Neuron (in vitro differentiated cells): ENCODE results near the gene PIK3IP1.
A peak's percentile ranks its signal among the peaks of the same experiment; 100 is the strongest.

Experiments
- H2AFZ ChIP-seq: one replicate; pipeline ENCODE4 v1.6.1; 2013; ENCODE audit warnings: low read depth, mild to moderate bottlenecking, inconsistent platforms, low read length, moderate library complexity
- H3K27me3 ChIP-seq: one replicate; pipeline ENCODE4 v1.6.1; 2013; ENCODE audit warnings: low read length; ENCODE audit not compliant: insufficient read depth
- H3K36me3 ChIP-seq: one replicate; pipeline ENCODE4 v1.6.1; 2013; ENCODE audit warnings: low read length; ENCODE audit not compliant: insufficient read depth
- H3K4me1 ChIP-seq: one replicate; pipeline ENCODE4 v1.6.1; 2013; ENCODE audit warnings: low read length; ENCODE audit not compliant: insufficient read depth
- H3K4me3 ChIP-seq: 2 replicates; pipeline ENCODE4 v1.5.1; 2013; ENCODE audit warnings: mild to moderate bottlenecking, low read length, moderate library complexity
- H3K9me3 ChIP-seq: one replicate; pipeline ENCODE4 v1.6.1; 2013; ENCODE audit warnings: low read length

The PIK3IP1 gene, protein sequence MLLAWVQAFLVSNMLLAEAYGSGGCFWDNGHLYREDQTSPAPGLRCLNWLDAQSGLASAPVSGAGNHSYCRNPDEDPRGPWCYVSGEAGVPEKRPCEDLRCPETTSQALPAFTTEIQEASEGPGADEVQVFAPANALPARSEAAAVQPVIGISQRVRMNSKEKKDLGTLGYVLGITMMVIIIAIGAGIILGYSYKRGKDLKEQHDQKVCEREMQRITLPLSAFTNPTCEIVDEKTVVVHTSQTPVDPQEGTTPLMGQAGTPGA

DNA sequence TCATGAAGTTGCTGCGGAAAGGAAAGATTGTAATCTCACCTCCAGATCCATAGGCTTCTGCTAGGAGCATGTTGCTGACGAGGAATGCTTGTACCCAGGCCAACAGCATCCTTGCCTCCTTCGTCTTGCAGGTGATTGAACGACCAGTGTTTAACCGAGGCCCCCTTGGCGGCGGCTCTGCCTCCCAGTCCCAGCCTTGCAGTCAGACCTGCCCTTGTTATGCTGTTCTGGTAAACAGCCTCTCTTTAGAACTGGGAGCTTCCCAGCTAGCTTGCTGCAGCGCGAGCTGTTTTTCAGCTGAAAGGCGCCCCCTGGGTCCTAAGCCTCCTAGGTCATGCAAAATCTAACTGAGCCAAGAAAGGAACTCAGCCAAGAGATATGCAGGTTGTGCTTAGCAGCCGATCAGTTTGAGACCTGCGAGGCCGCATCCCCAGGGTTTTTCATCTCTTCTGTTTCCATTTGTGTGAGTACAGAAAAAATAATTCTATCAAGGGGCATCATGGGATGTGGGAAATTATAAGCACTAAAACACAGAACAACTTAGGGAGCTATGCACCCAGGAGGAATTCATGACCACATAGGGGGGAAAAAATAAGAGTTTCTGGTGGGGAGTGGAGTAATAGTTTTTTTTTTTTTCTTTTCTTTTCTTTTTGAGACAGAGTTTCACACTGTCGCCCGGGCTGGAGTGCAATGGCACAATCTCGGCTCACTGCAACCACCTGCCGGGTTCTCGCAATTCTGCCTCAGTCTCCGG lies at the start of gene PIK3IP1:
Gene PIK3IP1, minus strand, starts transcription at position 253 of the 754 bp plus-strand sequence. Its CDS starts 144 bp downstream, at position 109.
- peaks cover 12% of the 10 kb centered on the region for H3K36me3 ChIP-seq
- H3K4me3 ChIP-seq = peak within 1 kb of the TSS; percentile 63
- H3K4me1 ChIP-seq = peaks cover 30% of the 10 kb centered on the region
- H2AFZ ChIP-seq = peak within 1 kb of the TSS; percentile 75
- no peaks in the 10 kb centered on the region for H3K27me3 ChIP-seq
- H3K9me3 ChIP-seq = no peaks in the 10 kb centered on the region

DNA sequence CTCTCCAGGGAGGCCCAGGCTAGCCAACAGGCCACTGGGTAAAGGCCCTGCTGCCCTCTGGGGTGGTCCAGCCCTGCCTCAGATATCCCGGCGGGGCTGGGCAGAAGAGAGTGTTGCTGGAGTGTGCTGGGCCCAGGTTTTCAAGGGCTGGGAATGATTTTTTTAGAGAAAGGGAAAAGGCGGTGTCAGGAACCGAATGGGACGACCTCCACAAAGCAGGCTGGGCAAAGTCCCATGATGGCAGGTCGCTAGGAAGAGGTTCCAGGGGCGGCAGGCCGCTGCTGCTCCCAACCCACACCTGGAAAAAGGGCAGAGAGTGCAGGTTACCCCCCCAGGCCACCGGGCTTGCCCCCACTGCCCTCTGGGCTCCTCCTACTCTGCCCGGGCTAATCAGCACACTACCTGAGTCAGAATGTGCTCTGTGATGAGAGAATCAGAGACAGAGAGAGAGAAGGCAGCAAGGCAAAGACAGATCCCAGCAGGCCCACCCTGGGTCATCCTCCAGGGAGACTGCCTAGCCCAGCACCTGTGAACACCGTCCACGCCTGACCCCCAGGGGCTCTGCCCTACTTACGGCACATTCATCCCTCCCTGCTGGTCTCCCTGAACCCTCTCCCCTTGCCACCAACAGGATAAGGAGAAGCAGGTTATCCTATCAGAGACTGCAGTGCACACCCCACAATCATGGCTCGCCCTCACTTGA lies 49.2 kb upstream of the PIK3IP1 start:
- Histone ChIP-seq H3K27me3 (no peaks in the 10 kb centered on the region), H3K36me3 (peaks cover 67% of the 10 kb centered on the region), H2AFZ (no peak overlapping the region), H3K9me3 (no peaks in the 10 kb centered on the region), H3K4me3 (no peak overlapping the region), H3K4me1 (peaks cover 42% of the 10 kb centered on the region)

DNA sequence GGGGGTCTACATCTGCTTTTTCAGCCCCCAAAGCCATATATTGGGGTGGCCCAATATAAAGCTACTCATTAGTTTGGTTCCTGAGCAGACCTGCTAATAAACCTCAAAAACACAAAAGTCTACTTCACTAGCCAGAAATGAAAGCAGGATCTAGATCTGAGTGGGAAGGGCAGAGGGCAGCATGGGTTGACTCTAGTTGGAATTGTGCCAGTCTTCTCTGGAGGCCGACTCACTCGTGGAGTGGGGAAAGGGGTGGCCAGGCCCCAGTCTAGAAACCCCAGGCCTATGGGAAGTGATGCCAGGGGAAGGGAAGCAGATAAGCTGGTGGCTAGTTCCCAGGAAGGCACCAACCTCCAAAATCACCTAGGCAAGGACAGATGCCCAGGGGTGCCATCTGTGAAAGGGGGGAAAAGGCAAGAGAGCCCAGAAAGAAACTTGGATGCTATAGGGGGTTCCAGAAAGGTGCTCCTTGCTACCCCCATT lies 48.5 kb upstream of the PIK3IP1 start:
- Histone ChIP-seq H3K36me3 (peaks cover 71% of the 10 kb centered on the region), H3K4me1 (peaks cover 42% of the 10 kb centered on the region), H3K9me3 (no peaks in the 10 kb centered on the region), H3K27me3 (no peaks in the 10 kb centered on the region), H3K4me3 (no peak overlapping the region), H2AFZ (no peak overlapping the region)

DNA sequence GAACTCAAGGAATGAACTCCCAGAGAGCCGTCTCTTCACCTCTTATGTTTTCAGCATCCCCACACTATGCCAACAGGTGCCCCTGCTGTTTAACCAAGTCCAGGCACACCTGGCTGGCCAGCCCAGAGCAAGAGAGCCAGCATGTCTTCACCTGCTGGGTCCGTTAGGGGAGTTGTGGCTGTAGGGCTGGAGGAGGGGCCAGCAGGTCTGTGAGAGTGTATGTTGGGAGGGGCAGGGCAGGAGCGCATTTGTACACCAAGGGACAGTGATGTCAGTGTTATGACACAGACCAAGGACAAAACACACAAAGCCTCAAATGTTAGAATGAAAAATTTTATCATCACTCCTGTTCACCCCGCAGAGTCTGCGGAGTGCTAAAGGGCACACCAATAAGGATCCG lies 48.1 kb upstream of the PIK3IP1 start:
- H3K27me3 ChIP-seq = no peaks in the 10 kb centered on the region
- H3K4me3 ChIP-seq = no peak overlapping the region
- no peaks in the 10 kb centered on the region for H3K9me3 ChIP-seq
- H3K4me1 ChIP-seq = peaks cover 41% of the 10 kb centered on the region
- H3K36me3 ChIP-seq = peaks cover 75% of the 10 kb centered on the region
- no peak overlapping the region for H2AFZ ChIP-seq

DNA sequence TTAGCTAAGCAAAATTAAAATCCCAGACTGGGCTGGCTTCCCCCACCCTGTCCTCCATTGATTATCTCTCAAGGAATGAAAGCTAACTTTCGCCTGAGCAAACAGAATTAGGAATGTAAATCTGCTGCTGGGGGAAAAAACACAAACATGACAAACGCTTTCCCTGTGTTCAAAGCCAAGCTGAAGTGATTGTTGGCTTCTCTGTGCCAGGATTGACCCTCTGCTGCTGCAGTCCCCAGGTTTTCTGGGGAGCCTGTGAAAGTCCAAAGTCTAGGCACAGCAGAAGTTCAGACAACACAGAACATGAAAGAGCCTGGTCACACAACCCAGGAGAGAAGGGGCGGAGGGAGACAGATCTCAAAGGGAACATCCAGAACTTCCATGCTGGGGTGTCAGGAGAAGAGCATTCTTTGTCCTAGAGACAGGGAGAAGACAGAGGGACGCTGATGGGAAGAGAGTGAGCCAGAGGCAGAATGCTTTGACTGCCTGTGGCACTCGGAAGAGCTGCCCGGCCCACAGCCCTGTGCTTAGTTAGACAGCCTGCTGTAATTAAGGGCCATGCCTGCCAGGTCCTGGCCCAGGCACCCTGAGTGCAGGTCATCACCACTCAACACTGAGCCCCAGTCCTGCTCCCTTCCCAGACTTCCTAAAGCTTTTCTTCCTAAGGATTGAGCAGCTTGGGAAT lies 47.0 kb upstream of the PIK3IP1 start:
- Histone ChIP-seq H2AFZ (no peak overlapping the region), H3K36me3 (peaks cover 78% of the 10 kb centered on the region), H3K27me3 (no peaks in the 10 kb centered on the region), H3K9me3 (no peaks in the 10 kb centered on the region), H3K4me3 (no peak overlapping the region), H3K4me1 (peaks cover 31% of the 10 kb centered on the region)

DNA sequence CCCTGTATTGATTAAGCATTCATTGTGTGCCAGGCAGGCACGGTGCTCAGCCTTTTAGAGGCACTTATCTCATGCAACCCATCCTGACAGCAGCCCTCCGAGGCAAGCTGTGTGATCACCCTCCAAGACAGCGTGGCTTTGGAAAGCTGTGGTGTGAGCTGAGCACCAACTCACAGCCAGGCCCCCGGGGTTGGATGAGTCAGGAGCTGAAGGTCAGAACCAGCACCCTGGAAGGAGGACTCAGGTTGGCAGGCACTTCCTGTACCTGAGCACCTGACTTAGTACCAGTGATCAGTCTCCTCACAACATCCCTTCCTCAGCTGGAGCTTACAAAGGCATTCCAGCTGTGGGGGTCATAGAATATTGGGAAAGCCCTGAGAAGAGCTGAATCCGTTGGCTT lies 44.9 kb upstream of the PIK3IP1 start:
- no peaks in the 10 kb centered on the region for H3K9me3 ChIP-seq
- H3K4me3 ChIP-seq = no peak overlapping the region
- H3K4me1 ChIP-seq = peaks cover 10% of the 10 kb centered on the region
- H2AFZ ChIP-seq = no peak overlapping the region
- peaks cover 92% of the 10 kb centered on the region for H3K36me3 ChIP-seq
- H3K27me3 ChIP-seq = no peaks in the 10 kb centered on the region

DNA sequence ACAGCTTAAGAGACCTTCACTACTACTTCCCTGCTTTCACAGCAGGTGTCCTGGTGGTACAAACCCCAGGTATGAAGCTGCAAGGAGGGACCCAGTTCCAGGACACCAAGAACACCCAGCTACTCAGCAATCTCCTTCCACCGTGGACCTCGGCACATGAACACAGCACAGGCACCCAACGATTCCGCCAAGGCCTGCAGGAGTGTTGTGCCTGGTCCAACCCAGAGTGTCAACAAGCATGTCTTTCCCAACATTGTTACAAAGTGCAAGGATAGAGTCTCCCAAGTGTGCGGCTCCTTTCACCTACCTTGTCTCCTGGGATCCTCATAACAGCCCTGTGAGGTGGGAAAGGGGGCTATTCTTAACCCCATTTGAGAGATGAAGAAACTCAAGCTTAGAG lies 42.0 kb upstream of the PIK3IP1 start:
- Histone ChIP-seq H3K27me3 (no peaks in the 10 kb centered on the region), H3K4me3 (no peak overlapping the region), H3K36me3 (peaks cover 84% of the 10 kb centered on the region), H2AFZ (no peak overlapping the region), H3K9me3 (no peaks in the 10 kb centered on the region), H3K4me1 (no peaks in the 10 kb centered on the region)

DNA sequence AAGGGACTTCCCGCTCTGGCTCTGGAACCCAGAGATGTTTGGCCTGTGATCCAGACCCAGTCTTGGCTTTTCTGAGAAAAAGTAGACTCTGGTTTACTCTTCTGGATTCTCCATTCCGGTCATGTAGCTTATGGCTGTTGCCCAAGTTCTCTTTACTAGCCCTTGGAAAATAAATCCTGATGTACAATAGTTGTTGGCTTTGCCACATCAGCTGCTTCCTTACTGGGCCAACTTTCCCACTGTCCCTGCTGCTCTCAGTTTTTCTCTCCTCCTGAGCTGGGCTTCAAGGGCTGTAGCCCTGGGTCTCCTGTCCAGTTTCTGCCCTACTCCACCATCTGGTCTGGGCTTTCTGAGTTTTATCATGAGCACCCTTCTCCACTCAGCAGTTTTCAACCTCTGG lies 41.4 kb upstream of the PIK3IP1 start:
- H2AFZ ChIP-seq = no peak overlapping the region
- H3K27me3 ChIP-seq = no peaks in the 10 kb centered on the region
- H3K4me3 ChIP-seq = no peak overlapping the region
- H3K4me1 ChIP-seq = no peaks in the 10 kb centered on the region
- peaks cover 85% of the 10 kb centered on the region for H3K36me3 ChIP-seq
- H3K9me3 ChIP-seq = no peaks in the 10 kb centered on the region

DNA sequence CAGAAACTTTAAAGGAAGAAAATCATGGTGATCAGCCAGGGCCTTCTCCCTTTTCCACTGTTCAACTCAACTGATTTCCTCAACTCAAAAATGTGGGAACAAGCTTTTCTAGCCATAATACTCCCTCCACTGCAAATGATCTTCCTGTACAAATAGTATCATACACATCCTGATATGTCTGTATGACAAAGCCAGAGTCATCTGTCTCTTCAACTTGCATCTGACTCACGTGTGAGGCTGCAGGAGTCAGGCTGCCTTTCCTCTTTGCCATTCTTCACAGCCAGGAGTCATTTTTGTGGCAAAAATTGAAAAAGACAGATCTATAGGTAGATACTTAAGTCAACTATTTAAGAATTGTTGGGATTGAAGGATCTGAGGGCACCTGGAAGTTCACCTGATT lies 40.6 kb upstream of the PIK3IP1 start:
- Histone ChIP-seq H2AFZ (no peak overlapping the region), H3K27me3 (no peaks in the 10 kb centered on the region), H3K4me3 (no peak overlapping the region), H3K4me1 (no peaks in the 10 kb centered on the region), H3K36me3 (peaks cover 84% of the 10 kb centered on the region), H3K9me3 (no peaks in the 10 kb centered on the region)

DNA sequence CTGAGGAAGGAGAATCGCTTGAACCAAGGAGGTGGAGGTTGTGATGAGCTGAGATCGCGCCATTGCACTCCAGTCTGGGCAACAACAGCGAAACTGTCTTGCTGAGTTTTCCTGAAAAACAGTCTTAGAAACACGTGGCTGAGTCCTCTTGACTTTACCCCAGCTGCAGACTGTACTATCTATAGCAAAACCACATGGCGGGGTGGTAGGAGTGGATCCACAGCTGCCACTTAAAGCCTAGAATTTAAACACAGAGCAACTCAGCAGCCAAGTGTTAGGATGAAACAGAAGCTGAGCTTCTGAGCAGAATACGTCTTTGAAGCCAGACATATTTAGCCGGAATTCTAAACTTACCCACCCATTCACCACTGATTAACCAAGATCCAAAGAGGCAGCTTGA lies 39.7 kb upstream of the PIK3IP1 start:
- H3K4me3 ChIP-seq = no peak overlapping the region
- H3K4me1 ChIP-seq = no peaks in the 10 kb centered on the region
- no peaks in the 10 kb centered on the region for H3K9me3 ChIP-seq
- no peaks in the 10 kb centered on the region for H3K27me3 ChIP-seq
- no peak overlapping the region for H2AFZ ChIP-seq
- peaks cover 83% of the 10 kb centered on the region for H3K36me3 ChIP-seq

DNA sequence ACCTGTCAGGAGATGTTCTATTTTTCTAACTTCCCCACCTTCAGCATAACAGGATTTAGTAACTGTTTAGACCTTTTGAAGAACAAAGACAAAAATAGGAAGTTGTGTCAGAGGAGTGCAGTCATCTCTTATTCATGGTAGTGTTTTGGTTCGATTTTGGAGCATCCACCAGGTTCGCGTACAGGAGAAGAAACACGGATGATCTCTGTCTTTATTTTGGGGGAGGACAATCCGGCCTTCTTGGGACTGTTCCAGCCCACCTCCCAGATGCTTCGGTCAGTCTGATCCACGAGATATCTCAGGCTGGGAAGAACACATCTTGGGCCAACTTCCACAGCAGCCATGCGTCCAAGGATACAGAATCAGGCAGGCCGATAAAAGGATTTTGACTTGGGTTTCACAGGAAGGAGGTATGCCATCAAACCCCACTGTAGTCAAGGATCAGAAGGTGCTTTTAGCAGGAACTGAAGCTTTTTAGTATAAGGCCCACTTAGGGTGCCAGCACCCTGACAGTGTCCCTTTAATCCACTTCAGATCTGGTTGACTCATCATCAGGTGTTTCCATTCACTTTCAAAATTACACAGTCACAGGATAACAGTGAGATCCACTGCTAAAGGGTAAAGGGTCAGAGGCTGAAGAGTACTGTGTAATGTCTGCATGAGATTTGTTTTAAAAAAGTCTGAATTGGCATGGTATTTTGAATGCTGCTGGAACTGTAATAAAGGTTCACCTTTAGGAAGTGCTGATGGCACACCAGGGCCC lies 37.3 kb upstream of the PIK3IP1 start:
- Histone ChIP-seq H3K9me3 (no peaks in the 10 kb centered on the region), H2AFZ (no peak overlapping the region), H3K4me1 (no peaks in the 10 kb centered on the region), H3K36me3 (peaks cover 90% of the 10 kb centered on the region), H3K27me3 (no peaks in the 10 kb centered on the region), H3K4me3 (no peak overlapping the region)

DNA sequence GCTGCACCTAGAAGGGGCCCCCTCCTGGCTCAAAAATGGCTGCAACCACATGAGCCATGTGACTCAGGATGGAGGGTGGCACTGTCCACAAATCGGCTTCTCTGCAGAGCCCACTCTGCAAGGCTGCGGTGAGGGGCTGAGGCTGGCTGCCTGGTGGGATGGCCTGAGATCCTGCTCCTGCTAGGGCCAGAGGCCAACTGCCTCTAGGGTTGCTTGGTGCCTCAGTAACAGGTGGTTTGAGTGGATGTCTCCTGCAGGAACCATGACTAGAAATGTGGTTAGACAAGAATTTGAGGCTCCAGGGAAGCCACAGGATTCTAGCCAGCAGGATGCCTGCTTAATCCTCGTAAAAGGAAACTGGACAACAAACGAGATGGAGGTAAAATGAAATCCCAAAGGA lies 36.7 kb upstream of the PIK3IP1 start:
- Histone ChIP-seq H3K27me3 (no peaks in the 10 kb centered on the region), H3K4me3 (no peak overlapping the region), H3K36me3 (peaks cover 84% of the 10 kb centered on the region), H3K9me3 (no peaks in the 10 kb centered on the region), H2AFZ (no peak overlapping the region), H3K4me1 (no peaks in the 10 kb centered on the region)
